Natural killer cell treated with Interleukin-12 subunit alpha and Interleukin-12 subunit beta and Interleukin-15 and Interleukin-18, amount 100 ng/mL, for 72 hours (primary cell): ENCODE measurements around the gene NELFB. TPM values are rescaled to one million over a fixed set of nuclear protein-coding genes. Genes with fewer than 3 reads are reported as not detected.

ENCODE experiments used
- ATAC-seq, 2 donors: fragments of 150-1000 bp; cut with Tn5 transposase in 1 of 2; sonication (Bioruptor Pico), chemical (Tn5 transposase) in 1 of 2; 2 replicates each; pipeline ENCODE4 v1.10.0; 2021
- DNase-seq: peaks from one replicate; pipeline ENCODE4 v3.0.0; 2022; ENCODE audit warnings: low spot score
- H3K27ac Mint-ChIP-seq, 2 donors: 1 replicate in 1 of 2; 2 replicates in 1 of 2; pipeline ENCODE4 v1.8.0; 2022; ENCODE audit warnings: mixed read lengths in 2 of 2, mild to moderate bottlenecking in 1 of 2, moderate library complexity in 1 of 2
- H3K27me3 Mint-ChIP-seq, 2 donors: 1 replicate in 1 of 2; 2 replicates in 1 of 2; pipeline ENCODE4 v1.8.0; 2022; ENCODE audit warnings: mixed read lengths in 2 of 2
- H3K36me3 Mint-ChIP-seq: one replicate; pipeline ENCODE4 v1.8.0; 2022; ENCODE audit warnings: mixed read lengths
- H3K4me1 Mint-ChIP-seq, 2 donors: 1 replicate in 1 of 2; 2 replicates in 1 of 2; pipeline ENCODE4 v1.8.0; 2022; ENCODE audit warnings: low read depth in 2 of 2, mixed read lengths in 2 of 2, mild to moderate bottlenecking in 1 of 2
- H3K4me3 Mint-ChIP-seq: one replicate; pipeline ENCODE4 v1.8.0; 2022; ENCODE audit warnings: mixed read lengths
- H3K9me3 Mint-ChIP-seq: 2 replicates; pipeline ENCODE4 v1.8.0; 2022; ENCODE audit warnings: mixed read lengths
- total RNA-seq, 2 donors: library from RNA; stranded (reverse); gene quantifications; one replicate each; pipeline ENCODE4 v1.2.3, GENCODE V29; 2022

The NELFB gene
- total RNA-seq, 2 donors from 2014 or later: 58.8 to 90.3 TPM

- Mint-ChIP-seq H3K4me3 (no peak overlapping the region), H3K4me1 (peaks cover 17 to 19% of the 10 kb centered on the region in 2 donors), H3K27ac (no peak overlapping the region), H3K36me3 (peaks cover 5% of the 10 kb centered on the region), H3K27me3 (no peaks in the 10 kb centered on the region), H3K9me3 (no peaks in the 10 kb centered on the region)
- ATAC-seq (no peak), DNase-seq (no peak)
Observed at GRCh38 chr9:137278721-137279711, 23.9 kb downstream of the NELFB start.

- no peak for ATAC-seq
- no peak overlapping the region for H3K4me3 Mint-ChIP-seq
- peaks cover 5% of the 10 kb centered on the region for H3K36me3 Mint-ChIP-seq
- H3K4me1 Mint-ChIP-seq: peaks cover 15 to 17% of the 10 kb centered on the region in 2 donors
- no peak overlapping the region for H3K27ac Mint-ChIP-seq
- DNase-seq: no peak
- H3K27me3 Mint-ChIP-seq: no peaks in the 10 kb centered on the region
- no peaks in the 10 kb centered on the region for H3K9me3 Mint-ChIP-seq
Observed at GRCh38 chr9:137279741-137280473, 24.8 kb downstream of the NELFB start.

- Mint-ChIP-seq H3K4me3 (no peak overlapping the region), H3K4me1 (peaks cover 9 to 12% of the 10 kb centered on the region in 2 donors), H3K27ac (no peak overlapping the region), H3K27me3 (no peaks in the 10 kb centered on the region), H3K9me3 (no peaks in the 10 kb centered on the region), H3K36me3 (peaks cover 5% of the 10 kb centered on the region)
- ATAC-seq (peak in 1 of 2 donors; percentile 37), DNase-seq (no peak)
Observed at GRCh38 chr9:137280474-137281344, 25.6 kb downstream of the NELFB start.

- no peak for ATAC-seq
- H3K27me3 Mint-ChIP-seq: no peaks in the 10 kb centered on the region
- H3K4me3 Mint-ChIP-seq: peak overlapping the region; percentile 45
- peaks cover 5% of the 10 kb centered on the region for H3K36me3 Mint-ChIP-seq
- H3K4me1 Mint-ChIP-seq: peaks cover 6 to 12% of the 10 kb centered on the region in 2 donors
- no peak overlapping the region for H3K27ac Mint-ChIP-seq
- DNase-seq: no peak
- H3K9me3 Mint-ChIP-seq: no peaks in the 10 kb centered on the region
Observed at GRCh38 chr9:137281345-137282116, 26.4 kb downstream of the NELFB start.

- peak in 1 of 2 donors; percentile 53 for ATAC-seq
- H3K36me3 Mint-ChIP-seq: peaks cover 5% of the 10 kb centered on the region
- no peaks in the 10 kb centered on the region for H3K9me3 Mint-ChIP-seq
- H3K27ac Mint-ChIP-seq: no peak overlapping the region
- no peak overlapping the region for H3K4me3 Mint-ChIP-seq
- no peak for DNase-seq
- H3K4me1 Mint-ChIP-seq: peaks cover 4 to 6% of the 10 kb centered on the region in 2 donors
- H3K27me3 Mint-ChIP-seq: no peaks in the 10 kb centered on the region
Observed at GRCh38 chr9:137286975-137287383, 31.9 kb downstream of the NELFB start.

- Mint-ChIP-seq H3K4me3 (no peak overlapping the region), H3K36me3 (no peaks in the 10 kb centered on the region), H3K27ac (no peak overlapping the region), H3K9me3 (no peaks in the 10 kb centered on the region), H3K4me1 (peaks cover 5 to 8% of the 10 kb centered on the region in 2 donors), H3K27me3 (peaks cover 10 to 15% of the 10 kb centered on the region in 2 donors)
- ATAC-seq (no peak), DNase-seq (no peak)
Observed at GRCh38 chr9:137293094-137293481, 38.0 kb downstream of the NELFB start.

GRCh38 chr9:137293482-137294090, 38.5 kb downstream of the NELFB start:
- H3K4me1 Mint-ChIP-seq: peaks cover 5 to 8% of the 10 kb centered on the region in 2 donors
- ATAC-seq: no peak

GRCh38 chr9:137294091-137294680, 39.1 kb downstream of the NELFB start:
- DNase-seq (no peak), ATAC-seq (peak; percentile 64 to 70)
- Mint-ChIP-seq H3K36me3 (no peaks in the 10 kb centered on the region), H3K27ac (no peak overlapping the region), H3K9me3 (no peaks in the 10 kb centered on the region), H3K27me3 (peaks cover 10 to 15% of the 10 kb centered on the region in 2 donors), H3K4me1 (peaks cover 5 to 8% of the 10 kb centered on the region in 2 donors), H3K4me3 (peak overlapping the region; percentile 60)

More at GRCh38 chr9:137293482-137294090, 38.5 kb downstream of the NELFB start:
- DNase-seq: no peak
- no peak overlapping the region for H3K4me3 Mint-ChIP-seq
- peaks cover 10 to 15% of the 10 kb centered on the region in 2 donors for H3K27me3 Mint-ChIP-seq
- no peaks in the 10 kb centered on the region for H3K9me3 Mint-ChIP-seq
- H3K27ac Mint-ChIP-seq: no peak overlapping the region
- H3K36me3 Mint-ChIP-seq: no peaks in the 10 kb centered on the region

GRCh38 chr9:137294681-137295237, 39.6 kb downstream of the NELFB start:
- no peak for DNase-seq
- H3K36me3 Mint-ChIP-seq: no peaks in the 10 kb centered on the region
- no peaks in the 10 kb centered on the region for H3K9me3 Mint-ChIP-seq
- H3K27ac Mint-ChIP-seq: no peak overlapping the region
- H3K4me1 Mint-ChIP-seq: peaks cover 5 to 8% of the 10 kb centered on the region in 2 donors
- peak in 1 of 2 donors; percentile 8 for ATAC-seq
- H3K4me3 Mint-ChIP-seq: peak overlapping the region; percentile 60
- H3K27me3 Mint-ChIP-seq: peaks cover 10 to 16% of the 10 kb centered on the region in 2 donors

GRCh38 chr9:137295238-137295811, 40.2 kb downstream of the NELFB start:
- H3K9me3 Mint-ChIP-seq: no peaks in the 10 kb centered on the region
- peaks cover 10 to 18% of the 10 kb centered on the region in 2 donors for H3K27me3 Mint-ChIP-seq
- H3K4me3 Mint-ChIP-seq: no peak overlapping the region
- H3K27ac Mint-ChIP-seq: no peak overlapping the region
- H3K4me1 Mint-ChIP-seq: peaks cover 5 to 8% of the 10 kb centered on the region in 2 donors
- DNase-seq (no peak), ATAC-seq (peak; percentile 81 to 88)
- no peaks in the 10 kb centered on the region for H3K36me3 Mint-ChIP-seq

GRCh38 chr9:137295849-137296669, 40.9 kb downstream of the NELFB start:
- peaks cover 10 to 21% of the 10 kb centered on the region in 2 donors for H3K27me3 Mint-ChIP-seq
- ATAC-seq (peak in 1 of 2 donors; percentile 11), DNase-seq (no peak)
- H3K4me3 Mint-ChIP-seq: peak overlapping the region; percentile 67
- H3K36me3 Mint-ChIP-seq: no peaks in the 10 kb centered on the region
- peaks cover 5 to 11% of the 10 kb centered on the region in 2 donors for H3K4me1 Mint-ChIP-seq
- H3K27ac Mint-ChIP-seq: no peak overlapping the region
- H3K9me3 Mint-ChIP-seq: no peaks in the 10 kb centered on the region
